ENCODE results near the gene NYAP1. TPM values are rescaled to one million over a fixed set of nuclear protein-coding genes. Genes with fewer than 3 reads are reported as not detected.

NYAP1 gene
- total RNA-seq, 4 donors from 2014 or later: 0.41 to 1.4 TPM; not detected in 2

- in situ Hi-C loops (cut with MboI; ENCODE audit: low pct_ligation_motif_present in 1 of 4, low pct_unique_long_range_greater_than_20kb in 1 of 4, low sequenced_read_pairs in 3 of 4) (no loop called here), intact Hi-C loops (cut with DNase I; ENCODE audit: low total_unique reads) (no loop called here)
- Histone ChIP-seq H3K36me3 (no peaks in the 10 kb centered on the region), H3K27ac (no peak overlapping the region), H3K4me1 (no peaks in the 10 kb centered on the region), H3K27me3 (no peaks in the 10 kb centered on the region), H3K4me3 (no peak overlapping the region), H3K9me3 (no peaks in the 10 kb centered on the region)
- 92 to 94% methylated on average over 8 to 9 of the region's 9 CpGs for WGBS, 2 donors (ENCODE audit: low coverage in 1 of 2)
- no peak for TF ChIP-seq POLR2AphosphoS5 (IDR thresholded peaks at IDR 0.05)
- TF ChIP-seq CTCF (IDR thresholded peaks at IDR 0.05): no peak
- no peak for TF ChIP-seq POLR2A (IDR thresholded peaks at IDR 0.05)
- TF ChIP-seq EP300 (IDR thresholded peaks at IDR 0.05; ENCODE audit: low read depth): no peak
- DNase-seq: no peak
These were observed 21.3 kb downstream of the NYAP1 start for GRCh38 chr7:100504887-100505611.

DNA sequence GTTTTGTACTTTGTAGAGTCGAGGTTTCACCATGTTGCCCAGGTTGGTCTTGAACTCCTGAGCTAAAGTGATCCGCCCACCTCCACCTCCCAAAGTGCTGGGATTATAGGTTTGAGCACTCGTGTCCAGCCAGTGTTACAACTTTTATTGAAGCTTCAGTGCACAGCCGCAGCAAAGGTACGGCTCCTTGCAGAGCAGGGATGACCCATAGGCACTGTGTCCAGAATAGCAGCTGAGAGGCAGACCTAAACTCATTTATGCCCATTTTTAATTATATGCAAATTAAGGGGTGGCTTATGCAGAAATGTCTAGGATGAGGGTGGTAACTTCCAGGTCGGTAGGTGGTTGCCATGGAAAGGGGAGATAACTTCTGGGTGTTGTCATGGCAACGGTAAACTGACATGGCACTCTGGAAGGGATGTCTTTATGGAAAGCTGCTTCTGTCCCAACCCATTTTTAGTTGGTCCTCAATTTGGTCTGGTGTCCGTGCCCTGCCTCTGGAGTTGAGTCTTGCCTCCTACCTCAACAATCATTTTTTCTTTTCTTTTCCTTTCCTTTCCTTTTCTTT is 22.7 kb downstream of the NYAP1 start:
- Histone ChIP-seq H3K4me3 (no peak overlapping the region), H3K27ac (no peak overlapping the region), H3K4me1 (no peaks in the 10 kb centered on the region), H3K36me3 (no peaks in the 10 kb centered on the region), H3K27me3 (no peaks in the 10 kb centered on the region), H3K9me3 (no peaks in the 10 kb centered on the region)
- WGBS, 2 donors (ENCODE audit: low coverage in 1 of 2): 60 to 72% methylated on average over 1 to 8 of the region's 8 CpGs
- DNase-seq: no peak
- intact Hi-C loops (cut with DNase I; ENCODE audit: low total_unique reads) (no loop called here), in situ Hi-C loops (cut with MboI; ENCODE audit: low pct_ligation_motif_present in 1 of 4, low pct_unique_long_range_greater_than_20kb in 1 of 4, low sequenced_read_pairs in 3 of 4) (no loop called here)
- no peak for TF ChIP-seq CTCF (IDR thresholded peaks at IDR 0.05)
- TF ChIP-seq POLR2A (IDR thresholded peaks at IDR 0.05): no peak
- TF ChIP-seq EP300 (IDR thresholded peaks at IDR 0.05; ENCODE audit: low read depth): no peak
- no peak for TF ChIP-seq POLR2AphosphoS5 (IDR thresholded peaks at IDR 0.05)

DNA sequence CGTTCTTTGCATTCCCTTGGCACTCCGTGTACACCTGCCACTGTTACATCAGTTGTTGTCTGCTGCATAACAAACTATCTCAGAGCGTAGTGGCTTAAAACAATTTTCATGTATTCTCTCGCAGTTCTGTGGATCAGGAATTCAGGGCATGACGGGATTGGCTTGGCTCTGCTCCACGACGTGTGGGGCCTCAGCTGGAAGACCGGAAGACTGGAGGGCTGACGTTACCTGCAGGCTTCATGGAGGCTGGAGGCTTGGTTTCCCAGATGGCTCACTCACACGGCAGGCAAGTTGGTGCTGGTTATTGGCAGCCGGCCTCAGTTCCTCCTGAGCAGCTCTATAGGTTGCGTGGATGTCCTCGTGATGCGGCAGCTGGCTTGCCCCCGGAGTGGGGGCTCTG is 25.5 kb downstream of the NYAP1 start:
- intact Hi-C loops (cut with DNase I; ENCODE audit: low total_unique reads): no loop called here
- WGBS, 2 donors (ENCODE audit: low coverage in 1 of 2): 73 to 82% methylated on average over 2 to 15 of the region's 15 CpGs
- Histone ChIP-seq H3K27ac (no peak overlapping the region), H3K9me3 (no peaks in the 10 kb centered on the region), H3K4me3 (no peak overlapping the region), H3K36me3 (no peaks in the 10 kb centered on the region), H3K27me3 (no peaks in the 10 kb centered on the region), H3K4me1 (no peaks in the 10 kb centered on the region)
- DNase-seq: no peak
- in situ Hi-C loops (cut with MboI; ENCODE audit: low pct_ligation_motif_present in 1 of 4, low pct_unique_long_range_greater_than_20kb in 1 of 4, low sequenced_read_pairs in 3 of 4): no loop called here
- no peak for TF ChIP-seq CTCF (IDR thresholded peaks at IDR 0.05)
- TF ChIP-seq POLR2A (IDR thresholded peaks at IDR 0.05): no peak
- TF ChIP-seq POLR2AphosphoS5 (IDR thresholded peaks at IDR 0.05): no peak
- TF ChIP-seq EP300 (IDR thresholded peaks at IDR 0.05; ENCODE audit: low read depth): no peak

DNA sequence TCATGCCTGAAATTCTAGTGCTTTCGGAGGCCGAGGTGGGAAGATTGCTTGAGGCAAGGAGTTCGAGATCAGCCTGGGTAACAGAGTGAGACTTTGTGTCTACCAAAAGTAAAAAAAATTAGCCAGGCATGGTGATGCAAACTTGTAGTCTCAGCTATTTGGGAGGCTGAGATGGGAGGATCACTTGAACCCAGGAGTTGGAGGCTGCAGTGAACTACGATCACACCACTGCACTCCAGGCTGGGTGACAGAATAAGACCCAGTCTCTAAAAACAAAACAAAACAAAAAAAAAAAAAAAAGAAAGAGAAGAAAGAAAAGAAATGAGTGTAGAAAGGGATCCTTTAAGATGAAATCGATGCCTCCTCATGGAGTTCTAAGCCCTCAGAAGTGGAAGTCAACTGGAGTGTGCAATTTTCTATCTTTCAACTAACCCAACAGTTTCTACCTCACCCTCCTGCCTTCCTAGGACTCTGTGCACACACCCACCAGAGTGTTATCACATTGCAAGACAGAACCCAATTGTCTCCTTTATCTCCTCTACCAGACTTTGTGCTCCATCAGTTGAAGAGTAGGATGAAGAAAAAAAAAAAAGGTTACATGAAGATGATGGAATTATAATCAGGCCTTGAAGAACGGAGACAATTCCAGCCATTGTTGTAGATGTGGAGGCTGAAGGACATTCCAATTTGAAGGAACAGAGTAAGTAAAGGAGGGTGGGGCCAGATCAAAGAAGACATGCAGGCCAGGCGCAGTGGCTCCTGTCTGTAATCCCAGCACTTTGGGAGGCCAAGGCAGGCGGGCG is 26.9 kb downstream of the NYAP1 start:
- intact Hi-C loops (cut with DNase I; ENCODE audit: low total_unique reads) (no loop called here), in situ Hi-C loops (cut with MboI; ENCODE audit: low pct_ligation_motif_present in 1 of 4, low pct_unique_long_range_greater_than_20kb in 1 of 4, low sequenced_read_pairs in 3 of 4) (no loop called here)
- no peak overlapping the region for H3K4me3 ChIP-seq
- no peaks in the 10 kb centered on the region for H3K27me3 ChIP-seq
- no peak for DNase-seq
- no peaks in the 10 kb centered on the region for H3K9me3 ChIP-seq
- H3K27ac ChIP-seq: no peak overlapping the region
- no peak for TF ChIP-seq POLR2AphosphoS5 (IDR thresholded peaks at IDR 0.05)
- TF ChIP-seq CTCF (IDR thresholded peaks at IDR 0.05): no peak
- no peak for TF ChIP-seq POLR2A (IDR thresholded peaks at IDR 0.05)
- no peak for TF ChIP-seq EP300 (IDR thresholded peaks at IDR 0.05; ENCODE audit: low read depth)
- H3K4me1 ChIP-seq: peaks cover 0 to 3% (median 0%) of the 10 kb centered on the region in 4 donors
- no peaks in the 10 kb centered on the region for H3K36me3 ChIP-seq
- 82 to 83% methylated on average over 5 to 9 of the region's 9 CpGs for WGBS, 2 donors (ENCODE audit: low coverage in 1 of 2)

Measured in transverse colon (tissue), 4 donors.